NCI-H187 treated with DMSO at 0.1 percent for 48 hours (cell line): Measurements from ENCODE around the gene TPPP.

Experiments used
- DNase-seq: peaks from one replicate; lab custom pipeline; 2025; lab: John Stamatoyannopoulos, UW

The TPPP gene

DNA sequence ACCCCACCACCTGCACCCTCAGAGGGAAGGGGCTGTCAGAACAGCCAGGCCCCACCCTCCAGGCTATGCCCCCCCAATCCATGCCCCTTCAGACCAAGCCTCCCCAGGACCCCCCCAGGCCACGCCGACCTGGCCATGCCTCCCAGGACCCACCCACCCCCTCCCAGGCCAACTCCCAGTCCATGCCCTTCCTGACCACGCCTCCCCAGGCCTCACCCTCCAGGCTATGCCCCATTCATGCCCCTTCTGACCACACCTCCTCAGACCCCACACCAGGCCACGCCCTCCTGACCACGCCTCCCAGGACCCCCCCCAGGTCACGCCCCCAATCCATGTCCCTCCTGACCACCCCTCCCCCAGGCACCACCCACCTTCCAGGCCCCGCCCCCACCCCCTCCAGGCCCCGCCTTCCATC is 27.6 kb downstream of the TPPP start:
- DNase-seq = no peak

DNA sequence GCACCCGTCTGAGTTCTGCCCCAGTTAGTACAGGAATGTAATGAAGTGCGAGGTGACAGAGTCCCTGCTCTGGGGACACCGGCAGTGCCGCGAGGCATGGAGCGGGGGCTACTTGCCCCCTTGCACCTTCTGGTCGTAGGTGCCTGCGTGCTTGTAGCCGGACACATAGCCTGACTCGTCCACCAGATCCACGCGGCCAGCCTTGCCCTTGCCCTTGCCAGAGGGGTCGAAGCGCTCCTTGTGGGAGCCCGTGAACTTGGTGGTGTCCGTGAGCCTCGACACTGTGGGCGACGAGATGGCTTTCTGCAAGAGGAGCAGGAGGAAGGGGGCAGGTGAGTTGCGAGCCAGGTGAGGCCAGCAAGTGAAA is 28.2 kb downstream of the TPPP start:
- DNase-seq = no peak

DNA sequence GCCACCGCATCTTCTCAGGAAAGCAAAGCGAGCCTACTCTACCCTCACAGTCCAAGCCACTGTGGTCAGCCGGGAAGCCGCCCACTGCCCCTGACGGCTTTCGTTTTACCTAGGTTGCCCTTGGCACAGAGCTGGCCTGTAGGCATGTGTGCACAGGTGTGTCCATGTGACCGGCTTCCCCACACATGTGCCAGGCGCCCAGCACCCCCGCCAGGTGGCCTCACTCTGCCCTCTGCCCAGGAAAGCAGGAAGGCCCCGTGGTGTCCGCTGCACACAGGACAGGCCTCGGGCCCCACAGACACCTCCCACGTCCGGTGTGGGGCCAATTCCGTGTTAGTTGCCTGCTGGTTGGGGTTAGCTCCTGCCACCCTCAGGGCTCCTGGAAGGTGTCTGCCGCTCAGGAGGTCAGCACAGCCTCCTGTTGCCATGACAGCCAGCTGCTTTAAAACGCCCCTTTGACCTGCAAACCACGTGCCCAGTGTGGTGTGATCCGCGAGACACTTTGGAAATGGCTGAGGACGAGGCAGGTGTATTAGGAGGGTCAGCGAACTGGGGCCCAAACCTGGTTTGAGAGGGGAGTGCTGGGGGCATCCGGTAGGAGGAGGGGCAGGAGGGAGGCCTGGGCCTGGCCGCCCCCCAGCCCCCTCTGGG is 28.7 kb downstream of the TPPP start:
- DNase-seq = no peak

DNA sequence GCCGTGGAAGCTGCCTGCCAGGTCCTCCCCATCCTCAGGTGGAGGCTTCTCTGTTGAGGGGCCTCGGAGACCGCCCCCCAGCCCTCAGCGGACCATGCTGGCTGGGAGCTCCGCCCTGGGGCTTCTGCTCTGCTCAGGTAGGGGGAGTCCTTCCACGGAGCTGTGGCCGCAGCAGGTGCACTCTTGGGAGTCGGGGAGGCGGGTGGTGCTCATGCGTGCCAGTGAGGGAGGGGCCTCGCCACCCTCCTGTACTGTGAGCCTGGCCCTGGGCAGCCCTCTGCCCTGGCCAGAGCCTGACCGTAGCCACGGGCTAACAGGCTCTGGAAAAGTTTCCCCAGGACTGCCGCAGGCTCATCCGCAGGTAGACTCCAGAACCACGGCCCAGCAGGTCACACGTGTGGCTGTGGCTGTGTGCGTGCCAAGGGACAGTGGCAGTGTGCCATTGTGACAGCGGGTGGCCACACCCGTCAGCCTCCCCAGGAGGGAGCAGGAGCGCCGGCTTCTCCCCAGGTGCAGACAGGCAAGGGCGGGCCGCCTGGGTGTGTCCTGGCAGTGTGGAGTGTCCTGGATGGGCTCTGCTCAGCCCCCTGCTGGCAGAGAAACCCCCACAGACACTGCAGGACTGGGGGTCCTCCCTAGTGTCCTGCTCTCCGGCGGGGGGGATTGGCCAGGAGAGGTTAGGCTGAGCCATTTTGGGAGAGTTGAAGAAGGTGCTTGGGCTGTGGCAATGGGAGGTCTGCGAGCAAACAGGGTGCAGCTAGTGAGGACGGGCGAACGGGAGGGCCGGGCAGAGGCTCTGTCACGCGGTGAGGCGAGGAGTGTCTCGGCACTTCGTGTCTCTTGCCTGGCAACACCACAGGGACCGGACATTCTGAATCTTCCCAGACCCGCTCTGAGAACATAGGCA is 29.5 kb downstream of the TPPP start:
- DNase-seq = no peak

DNA sequence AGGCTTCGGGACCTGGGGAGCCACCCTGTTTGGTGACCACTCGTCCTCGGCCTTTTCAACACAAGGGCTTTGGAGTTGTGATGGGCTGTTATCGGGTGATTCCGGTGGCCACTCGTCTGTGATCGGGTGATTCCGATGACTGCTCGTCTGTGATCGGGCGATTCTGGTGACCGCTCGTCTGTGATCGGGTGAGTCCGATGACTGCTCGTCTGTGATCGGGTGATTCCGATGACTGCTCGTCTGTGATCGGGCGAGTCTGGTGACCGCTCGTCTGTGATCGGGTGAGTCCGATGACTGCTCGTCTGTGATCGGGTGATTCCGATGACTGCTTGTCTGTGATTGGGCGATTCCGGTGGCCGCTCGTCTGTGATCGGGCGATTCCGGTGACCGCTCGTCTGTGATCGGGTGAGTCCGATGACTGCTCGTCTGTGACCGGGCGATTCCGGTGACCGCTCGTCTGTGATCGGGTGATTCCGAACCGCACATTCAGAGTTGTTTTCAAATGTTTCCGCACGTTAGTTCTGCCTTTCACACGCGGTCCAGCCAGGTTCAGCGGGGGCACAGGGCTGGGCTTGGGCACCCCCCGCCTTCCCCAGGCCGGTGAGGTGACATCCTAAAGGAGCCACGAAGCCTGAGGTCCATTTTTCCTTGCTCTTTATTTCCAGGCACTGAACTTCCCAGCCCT is 30.3 kb downstream of the TPPP start:
- no peak for DNase-seq

DNA sequence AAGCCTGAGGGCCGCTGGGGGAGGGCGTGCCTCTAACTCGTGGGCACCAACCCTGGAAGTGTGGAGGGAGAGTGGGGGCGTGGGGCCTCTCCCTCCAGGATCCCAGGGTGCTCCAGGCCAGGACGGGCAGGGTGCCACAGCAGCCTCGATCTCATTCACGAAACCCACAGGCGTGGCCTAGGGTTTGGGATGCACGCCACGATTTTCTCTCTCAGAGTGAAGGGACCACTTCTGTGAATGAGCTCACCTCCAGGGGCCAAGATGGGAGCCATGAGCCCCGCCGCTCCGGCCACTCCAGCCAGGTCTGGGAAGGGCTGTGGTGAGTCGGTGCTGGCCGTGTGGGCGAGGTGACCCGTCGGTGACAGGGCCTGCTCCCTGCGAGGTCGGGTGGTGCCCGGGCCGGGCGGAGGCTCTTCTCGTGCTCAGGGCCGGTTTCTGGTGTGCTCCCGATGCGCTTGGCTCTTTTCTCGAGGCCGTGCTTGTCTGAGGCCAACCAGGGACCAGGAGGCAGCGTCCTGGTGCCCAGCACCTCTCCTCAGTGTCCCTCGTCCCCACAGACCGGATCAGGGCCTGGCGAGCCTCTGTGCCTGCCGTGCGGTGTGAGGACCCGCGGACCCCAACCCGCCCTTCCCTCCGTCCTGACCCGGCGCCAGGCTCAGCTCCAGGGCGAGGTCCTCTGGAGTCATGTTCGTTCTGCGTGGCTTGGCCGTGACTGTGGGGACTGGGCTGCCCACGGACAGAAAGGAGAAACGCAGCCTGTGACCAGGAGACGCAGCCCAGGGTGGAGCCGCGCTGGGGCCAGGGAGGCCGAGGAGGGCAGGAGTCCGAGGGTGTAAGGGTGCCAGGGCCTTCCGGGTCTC is 31.0 kb downstream of the TPPP start:
- no peak for DNase-seq

DNA sequence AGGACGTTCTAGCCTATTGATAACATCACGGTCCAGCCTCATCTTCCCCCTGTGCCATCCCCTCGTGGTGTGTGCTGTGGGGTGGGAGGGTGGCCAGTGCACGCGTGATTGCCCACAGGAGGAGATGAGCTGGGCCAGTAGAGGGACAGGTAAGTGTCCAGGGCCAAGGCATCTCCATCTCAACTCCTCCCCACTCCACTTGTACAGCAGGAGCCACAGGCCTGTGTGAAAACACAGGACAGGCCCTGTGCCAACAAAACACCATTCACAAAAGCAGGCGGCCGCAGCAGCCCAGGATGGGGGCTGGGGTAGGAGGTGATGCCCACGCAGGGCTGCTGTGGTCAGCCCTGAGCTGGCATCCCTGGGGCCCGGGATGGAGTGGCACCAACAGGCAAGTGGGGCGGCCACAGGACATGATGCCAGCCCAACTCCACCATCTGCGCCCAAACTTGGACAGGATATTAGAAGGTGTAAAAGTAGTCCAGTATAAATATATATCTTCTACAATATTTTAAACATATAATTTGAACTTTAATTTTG is 32.6 kb downstream of the TPPP start:
- no peak for DNase-seq

DNA sequence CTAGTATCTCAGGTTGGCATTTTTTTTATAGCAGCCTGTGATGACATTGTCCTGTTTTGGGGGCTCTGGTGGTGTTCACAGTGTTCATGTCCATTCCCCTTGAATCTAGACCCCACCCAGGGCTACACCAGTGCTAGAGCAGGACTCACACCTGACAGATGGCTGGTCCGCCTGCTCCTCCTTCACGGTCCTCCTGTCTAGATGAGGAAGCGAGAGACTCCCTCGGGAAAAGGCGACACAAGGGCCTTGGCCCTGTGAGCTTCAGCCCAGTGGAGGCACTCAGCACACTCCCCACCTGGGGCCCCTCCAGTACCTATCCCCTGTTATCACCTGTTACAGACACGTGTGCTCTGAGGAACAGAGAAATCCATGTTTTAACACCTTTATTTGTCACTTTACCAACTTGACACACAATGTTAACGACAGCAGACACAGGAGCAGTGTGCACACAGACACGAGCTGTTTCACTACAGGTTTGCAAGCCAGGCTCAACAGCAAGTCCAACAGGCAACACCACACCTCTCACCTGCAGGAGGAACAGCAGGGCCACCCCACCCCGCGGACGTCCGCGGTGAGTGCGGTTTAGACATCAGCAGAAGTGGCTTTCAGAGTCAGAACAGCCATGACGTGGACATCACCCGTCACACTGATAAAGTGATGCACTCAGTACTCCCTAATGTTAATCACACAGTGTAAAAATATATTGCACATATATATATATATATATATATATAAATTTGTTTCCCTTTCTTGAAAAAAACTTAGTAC is 33.5 kb downstream of the TPPP start:
- DNase-seq = no peak

DNA sequence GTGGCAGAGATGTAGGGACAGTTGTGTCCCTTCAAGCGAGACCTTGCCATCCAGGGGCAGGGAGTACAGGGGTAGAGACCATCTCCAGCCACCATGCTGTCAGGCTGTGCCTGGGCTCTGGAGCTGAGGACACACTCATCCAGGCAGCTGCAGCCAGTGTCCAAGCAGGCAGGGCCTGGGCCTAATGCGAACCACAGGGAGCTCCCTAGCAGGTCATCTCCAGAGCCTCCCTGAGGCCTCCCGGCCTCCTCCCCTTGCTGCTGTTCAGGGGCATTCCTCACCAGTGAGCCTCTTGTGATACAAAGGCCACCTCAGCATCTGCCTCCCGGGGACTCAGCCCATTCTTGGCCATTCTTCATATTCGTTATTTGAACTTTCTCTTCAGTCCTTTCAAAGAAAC is 35.0 kb downstream of the TPPP start:
- DNase-seq = no peak

DNA sequence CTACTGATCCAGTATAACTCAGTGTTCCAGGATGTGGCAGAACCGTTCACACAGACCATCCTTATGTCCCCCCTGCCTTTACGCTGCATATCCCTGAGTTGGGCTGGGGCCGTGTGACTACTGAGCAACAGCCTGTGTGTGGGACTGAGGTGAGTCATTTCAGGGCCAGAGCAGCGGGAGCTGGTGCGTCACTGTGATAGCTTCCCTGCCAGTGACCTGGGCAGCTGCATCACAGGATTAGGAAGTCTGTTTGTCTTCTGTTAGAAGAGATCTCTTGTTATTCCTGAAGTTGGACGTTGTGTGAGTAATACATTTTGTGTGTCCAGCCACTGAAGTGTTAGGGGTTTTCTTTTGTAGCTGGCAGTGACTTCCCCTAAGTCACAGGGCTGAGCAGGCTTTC is 35.6 kb downstream of the TPPP start:
- no peak for DNase-seq

DNA sequence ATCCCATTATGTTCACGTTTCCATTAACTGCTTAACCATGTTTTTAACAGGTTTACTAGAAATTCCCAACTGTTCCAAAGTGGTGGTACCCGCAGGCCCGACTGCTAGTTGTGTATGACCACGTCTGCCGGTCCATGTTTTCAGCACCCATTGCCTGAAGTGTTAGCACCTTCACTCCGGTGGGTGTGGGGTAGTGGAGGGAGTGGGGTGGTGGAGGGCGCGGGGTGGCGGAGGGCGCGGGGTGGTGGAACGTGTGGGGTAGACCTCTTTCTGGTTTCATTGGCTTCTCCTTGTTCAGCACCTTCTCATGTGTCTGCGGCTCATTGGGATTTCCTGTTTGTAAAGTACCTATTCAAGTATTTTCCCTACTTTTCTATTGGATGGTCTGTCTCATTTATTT is 37.7 kb downstream of the TPPP start:
- DNase-seq = no peak

DNA sequence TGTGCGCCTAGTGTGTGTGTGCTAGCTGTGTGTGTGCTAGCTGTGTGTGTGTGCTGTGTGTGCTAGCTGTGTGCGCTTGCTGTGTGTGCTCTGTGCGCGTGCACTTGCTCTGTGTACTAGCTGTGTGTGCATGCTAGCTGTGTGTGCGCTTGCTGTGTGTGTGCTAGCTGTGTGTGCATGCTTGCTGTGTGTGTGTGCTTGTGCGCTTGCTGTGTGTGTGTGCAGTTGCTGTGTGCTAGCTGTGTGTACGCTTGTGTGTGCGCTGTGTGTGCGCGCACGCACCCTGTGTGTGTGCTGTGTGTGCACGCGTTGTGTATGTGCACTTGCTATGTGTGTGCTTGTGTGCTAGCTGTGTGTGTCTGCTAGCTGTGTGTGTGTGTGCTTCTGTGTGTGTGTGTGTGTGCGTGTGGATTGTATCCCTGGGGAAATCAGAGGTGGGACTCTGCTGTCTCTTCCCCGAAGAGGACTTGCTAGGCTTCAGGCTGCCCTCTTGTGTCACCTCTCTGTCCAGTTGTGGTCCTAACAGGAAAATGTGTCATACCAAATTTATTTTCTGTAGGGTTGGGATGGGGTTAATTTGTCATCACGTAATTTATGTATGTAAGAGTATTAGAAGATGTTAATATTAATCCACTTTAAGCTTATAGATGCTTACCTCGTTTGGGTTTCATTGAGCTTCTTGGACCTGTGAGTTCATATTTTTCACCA is 38.9 kb downstream of the TPPP start:
- no peak for DNase-seq

DNA sequence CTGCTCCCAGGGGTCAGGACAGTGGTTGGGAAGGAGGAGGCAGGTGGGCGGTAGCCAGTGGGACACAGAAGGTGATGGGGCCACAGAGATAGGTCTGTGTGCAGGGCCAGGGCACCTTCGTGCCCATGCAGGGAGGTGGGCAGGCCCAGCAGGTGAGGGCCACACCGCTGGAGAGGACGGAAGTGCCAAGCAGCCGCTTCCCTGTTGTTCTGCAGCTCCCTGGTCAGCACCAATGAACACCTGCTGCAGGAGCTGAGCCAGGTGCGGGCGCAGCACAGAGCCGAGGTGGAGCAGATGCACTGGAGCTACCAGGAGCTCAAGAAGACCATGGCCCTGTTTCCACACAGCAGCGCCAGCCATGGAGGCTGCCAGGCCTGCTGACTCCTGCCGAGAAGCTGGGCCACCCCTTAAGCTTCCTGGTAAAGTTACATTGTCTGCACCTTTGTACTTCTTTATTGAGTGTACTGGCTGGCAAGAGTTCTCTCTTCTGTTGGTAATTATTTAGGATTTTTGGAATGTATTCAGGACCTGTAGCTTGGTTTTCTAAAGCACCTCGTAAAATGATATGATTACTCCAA is 40.3 kb downstream of the TPPP start:
- no peak for DNase-seq

DNA sequence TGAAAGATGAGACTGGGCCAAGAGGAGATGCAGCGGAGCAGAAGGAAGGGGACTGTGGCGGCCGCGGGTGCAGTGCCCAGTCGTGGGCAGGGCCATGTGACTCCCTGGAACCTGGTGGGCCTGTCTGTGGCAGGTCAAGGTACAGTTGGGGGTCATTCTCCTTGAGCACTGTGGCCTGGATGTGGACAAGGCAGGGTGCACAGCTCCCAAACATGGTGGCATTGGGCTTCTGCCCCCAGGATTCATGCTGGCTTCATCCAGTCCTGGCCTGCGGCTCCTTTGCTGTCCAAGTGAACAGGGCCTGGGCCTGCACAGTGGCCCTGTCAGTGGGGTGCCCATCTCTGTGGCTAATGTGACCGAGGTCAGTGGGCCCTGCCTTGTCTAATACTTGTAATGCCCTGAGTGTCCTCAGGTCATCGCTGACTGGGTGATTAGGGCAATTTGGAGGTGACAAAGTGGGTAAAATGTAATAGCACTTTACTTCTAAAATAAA is 41.1 kb downstream of the TPPP start:
- no peak for DNase-seq

DNA sequence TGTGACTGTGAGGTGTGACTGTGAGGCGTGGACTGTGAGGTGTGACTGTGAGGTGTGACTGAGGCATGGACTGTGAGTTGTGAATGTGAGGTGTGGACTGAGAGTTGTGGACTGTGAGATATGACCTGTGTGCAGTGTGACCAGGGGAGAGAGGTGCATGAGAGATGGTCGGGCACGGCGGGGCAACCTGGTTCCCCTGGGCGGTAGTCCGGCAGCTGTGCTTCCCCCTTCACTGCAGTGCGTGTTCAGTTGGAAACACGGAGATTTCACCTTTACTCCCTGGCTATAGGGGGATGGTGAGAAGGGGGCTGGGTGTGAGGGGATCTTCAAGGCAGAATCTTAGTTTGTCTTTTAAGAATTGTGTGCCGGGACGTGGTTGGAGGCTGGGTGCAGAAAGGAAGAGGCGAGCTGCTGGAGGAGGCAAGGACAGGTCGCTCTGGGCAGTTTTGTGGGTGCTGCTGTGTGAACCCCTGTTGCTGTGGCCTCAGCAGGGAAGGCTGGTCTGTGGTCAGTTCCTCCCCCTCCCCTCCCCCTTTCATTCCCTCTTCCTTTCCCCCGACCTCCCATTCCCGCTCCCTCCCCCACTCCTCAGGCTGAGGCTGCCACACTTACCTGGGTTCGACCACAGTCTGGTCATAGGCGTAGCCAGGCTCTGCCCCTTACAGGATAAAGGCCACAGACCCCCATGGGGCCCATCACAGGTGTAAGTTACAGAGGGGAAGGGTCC is 41.7 kb downstream of the TPPP start:
- no peak for DNase-seq

DNA sequence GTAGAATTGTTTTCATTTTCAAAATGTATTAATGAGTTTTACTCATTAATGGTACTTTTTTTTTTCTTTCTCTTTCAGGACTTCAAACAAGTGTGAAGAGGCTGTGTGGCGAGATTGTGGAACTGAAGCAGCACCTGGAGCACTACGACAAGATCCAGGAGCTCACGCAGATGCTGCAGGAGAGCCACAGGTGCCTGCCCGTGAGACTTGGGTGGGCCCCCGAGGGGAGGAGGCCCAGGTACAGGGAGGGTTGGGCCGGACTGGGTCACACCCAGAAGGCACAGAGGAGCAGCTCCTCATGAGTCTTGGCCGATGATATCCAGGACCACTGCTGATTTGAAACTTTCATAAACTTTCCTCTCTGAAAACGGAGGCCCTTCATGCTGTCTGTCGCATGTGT is 45.4 kb downstream of the TPPP start:
- DNase-seq = no peak

DNA sequence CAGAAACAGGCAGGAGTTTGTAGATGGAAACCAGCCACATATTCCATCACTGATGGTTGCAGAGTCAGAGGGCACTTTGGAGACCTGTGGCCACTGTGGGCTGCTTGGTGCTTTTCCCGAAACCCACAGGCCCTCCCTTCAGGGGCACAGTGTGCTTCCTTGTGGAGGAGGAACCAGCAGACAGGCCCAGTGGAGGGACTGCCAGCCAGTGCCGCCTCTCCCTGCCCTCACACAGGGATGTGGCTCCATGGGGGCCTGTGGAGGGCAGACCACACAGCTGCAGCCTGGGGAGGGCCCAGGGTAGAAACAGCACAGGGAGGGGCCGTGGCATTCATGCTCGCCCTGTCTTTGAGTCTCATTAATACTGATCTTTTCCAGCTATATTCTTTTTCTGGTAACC is 45.8 kb downstream of the TPPP start:
- DNase-seq = no peak

DNA sequence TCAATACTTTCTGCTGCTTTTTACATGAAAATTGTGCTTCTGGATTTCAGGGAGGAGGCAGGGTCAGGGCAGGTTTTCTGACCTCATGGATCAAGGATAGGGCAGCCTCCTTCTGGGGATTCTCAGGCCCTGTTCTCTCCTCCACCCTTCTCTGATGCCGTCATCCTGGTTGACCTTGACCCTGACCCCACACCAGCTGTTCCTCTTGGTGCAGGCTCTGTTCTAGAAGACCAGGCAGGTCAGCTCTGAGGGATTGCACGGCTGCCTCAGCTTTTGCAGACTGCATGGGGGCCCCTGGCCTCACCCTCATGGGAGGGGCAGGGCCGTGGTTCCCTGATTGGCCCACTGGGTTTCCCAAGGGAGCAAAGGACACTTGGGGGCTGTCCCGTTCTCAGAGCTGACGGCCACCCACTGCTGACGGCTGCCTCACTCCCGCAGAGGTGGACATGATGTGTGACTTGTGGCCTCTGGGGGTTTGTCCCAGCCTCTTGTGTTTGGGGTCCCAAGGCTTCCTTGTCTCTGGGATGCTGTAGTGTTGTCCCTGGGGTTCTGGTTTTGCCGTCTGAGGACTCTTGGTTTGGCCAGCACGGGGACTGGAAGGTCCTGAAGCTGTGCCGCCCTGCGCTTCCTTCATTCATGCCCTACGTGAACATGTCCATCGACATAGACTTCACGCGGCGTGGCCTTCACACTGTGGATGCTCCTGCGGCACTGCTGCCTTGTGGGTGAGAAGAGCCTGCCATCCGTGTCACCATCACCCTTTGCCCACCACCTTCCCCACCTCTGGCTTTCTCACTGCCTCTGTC is 46.6 kb downstream of the TPPP start:
- DNase-seq = no peak
